GM12878 (cell line): ENCODE measurements around the gene TPK1. TPM values are rescaled to one million over a fixed set of nuclear protein-coding genes. Genes with fewer than 3 reads are reported as not detected.

Experiments
- ATAC-seq: fragments of 200-7000 bp; cut with Tn5 transposase; 3 replicates; pipeline ENCODE4 v1.9.1; 2020; ENCODE audit warnings: mild to moderate bottlenecking, moderate library complexity
- BruUV-seq: library from RNA; stranded (reverse); fragments of 400-500 nt; replicated peaks from 2 replicates; lab custom pipeline; 2021; lab: Mats Ljungman, UMichigan
- CTCF ChIA-PET: fragments of 300-600 bp; sonication (Branson Sonifier 250); formaldehyde crosslinking; extraction: SDS; loops from one replicate; lab custom pipeline; 2021; ENCODE audit warnings: inconsistent platforms; lab: Yijun Ruan, JAX
- POLR2A ChIA-PET: fragments of 350-600 bp; formaldehyde crosslinking; extraction: SDS; loops from one replicate; lab custom pipeline; 2021; ENCODE audit warnings: inconsistent platforms; lab: Charles Lee
- RAD21 ChIA-PET: fragments of 300-600 bp; sonication (Branson Sonifier 250); formaldehyde crosslinking; loops from one replicate; lab custom pipeline; 2023; ENCODE audit warnings: antibody characterized with exemption; ENCODE audit not compliant: unreplicated experiment; lab: Charles Lee
- SMC1A ChIA-PET: fragments of 300-600 bp; sonication (Branson Sonifier 250); formaldehyde crosslinking; loops from one replicate; lab custom pipeline; 2023; ENCODE audit not compliant: unreplicated experiment, uncharacterized antibody; lab: Charles Lee
- DNase-seq: peaks from one replicate; pipeline ENCODE4 v3.0.0-alpha.2; 2011; ENCODE audit warnings: low read depth, low spot score
- FAIRE-seq: peaks from 3 replicates; lab custom pipeline; 2011; peaks lifted over from hg19 to GRCh38; lab: Jason Lieb, UNC
- H2AFZ ChIP-seq: 2 replicates; pipeline ENCODE4 v1.6.0; 2011; ENCODE audit warnings: low read depth, low read length, control low read depth; ENCODE audit not compliant: control insufficient read depth
- H3K27ac ChIP-seq: 2 replicates; pipeline ENCODE4 v1.5.1; 2011; ENCODE audit warnings: control low read depth; ENCODE audit not compliant: control insufficient read depth, insufficient read depth
- H3K27me3 ChIP-seq, 2 experiments: replicated peaks in 1 of 2; 2 replicates each; pipeline versions ENCODE4 v1.6.0 to v1.6.1; 2011; ENCODE audit warnings: low read length in 1 of 2; ENCODE audit not compliant: control insufficient read depth in 2 of 2, insufficient read depth in 2 of 2
- H3K36me3 ChIP-seq, 2 experiments: 2 replicates each; pipeline ENCODE4 v1.5.1; 2011; ENCODE audit warnings: low read length in 1 of 2; ENCODE audit not compliant: control insufficient read depth in 2 of 2, insufficient read depth in 2 of 2
- H3K4me1 ChIP-seq: 2 replicates; pipeline ENCODE4 v1.6.1; 2011; ENCODE audit warnings: mild to moderate bottlenecking, low read length, moderate library complexity, mixed read lengths; ENCODE audit not compliant: control insufficient read depth, insufficient read depth
- H3K4me2 ChIP-seq: 2 replicates; pipeline ENCODE4 v1.6.0; 2011; ENCODE audit warnings: control low read depth; ENCODE audit not compliant: control insufficient read depth, insufficient read depth
- H3K4me3 ChIP-seq: fragments of 200-600 bp; sonication (generic); 2 replicates; pipeline ENCODE4 v1.5.1; 2016
- H3K79me2 ChIP-seq: 2 replicates; pipeline ENCODE4 v1.6.0; 2011; ENCODE audit warnings: low read length; ENCODE audit not compliant: control insufficient read depth, insufficient read depth
- H3K9ac ChIP-seq: 2 replicates; pipeline ENCODE4 v1.8.0; 2011; ENCODE audit warnings: low read length, control low read depth, mixed read lengths; ENCODE audit not compliant: control insufficient read depth, insufficient read depth
- H3K9me3 ChIP-seq: replicated peaks from 3 replicates; pipeline ENCODE4 v1.5.1; 2011; ENCODE audit warnings: mild to moderate bottlenecking, low read length; ENCODE audit not compliant: control insufficient read depth, insufficient read depth
- H4K20me1 ChIP-seq: 2 replicates; pipeline ENCODE4 v1.6.0; 2011; ENCODE audit not compliant: control insufficient read depth, insufficient read depth
- BCL3 ChIP-seq: IDR thresholded peaks from 2 replicates; pipeline ENCODE4 v1.6.1; 2011; ENCODE audit warnings: borderline replicate concordance, low read depth, mild to moderate bottlenecking, moderate library complexity, low read length; ENCODE audit not compliant: insufficient read depth, poor library complexity, severe bottlenecking
- EGR1 ChIP-seq, 2 experiments: IDR thresholded peaks; 1 replicate in 1 of 2; 2 replicates in 1 of 2; pipeline ENCODE4 v1.6.1; 2011 to 2012; ENCODE audit warnings: low read depth in 2 of 2, low read length in 2 of 2, borderline replicate concordance in 1 of 2, mild to moderate bottlenecking in 1 of 2, moderate library complexity in 1 of 2
- MYB ChIP-seq: fragments of 150-350 bp; IDR thresholded peaks from 2 replicates; pipeline ENCODE4 v1.6.1; 2014; ENCODE audit warnings: mild to moderate bottlenecking, low read depth, low read length, borderline replicate concordance
- PKNOX1 ChIP-seq: fragments of 450-650 bp; IDR thresholded peaks from 2 replicates; pipeline ENCODE4 v1.6.1; 2016; ENCODE audit warnings: mild to moderate bottlenecking
- RAD21 ChIP-seq: IDR thresholded peaks from 2 replicates; pipeline ENCODE4 v1.6.1; 2011; ENCODE audit warnings: mild to moderate bottlenecking, low read depth, low read length, moderate library complexity; ENCODE audit not compliant: insufficient read depth
- SPI1 ChIP-seq: IDR thresholded peaks from 2 replicates; pipeline ENCODE4 v1.6.1; 2011; ENCODE audit warnings: low read depth, mild to moderate bottlenecking, low read length, moderate library complexity, borderline replicate concordance; ENCODE audit not compliant: insufficient read depth
- ZBED1 ChIP-seq: IDR thresholded peaks from 2 replicates; pipeline ENCODE4 v1.6.1; 2016; ENCODE audit warnings: borderline replicate concordance
- ZNF217 ChIP-seq: fragments of 450-650 bp; IDR thresholded peaks from 2 replicates; pipeline ENCODE4 v1.6.1; 2017; ENCODE audit warnings: antibody characterized with exemption, mild to moderate bottlenecking
- ZNF24 ChIP-seq: fragments of 450-650 bp; IDR thresholded peaks from 2 replicates; pipeline ENCODE4 v1.6.1; 2017; ENCODE audit warnings: antibody characterized with exemption, mild to moderate bottlenecking
- ZNF687 ChIP-seq: fragments of 450-650 bp; IDR thresholded peaks from 2 replicates; pipeline ENCODE4 v1.6.1; 2017; ENCODE audit warnings: mild to moderate bottlenecking, moderate library complexity
- WGBS: methylation state at CpG from one replicate; pipeline ENCODE4 v1.1.6; 2016; ENCODE audit warnings: low lambda C conversion rate; ENCODE audit not compliant: insufficient replicate concordance, insufficient coverage; ENCODE audit errors: missing lambda C conversion rate; 5-methylcytosine and 5-hydroxymethylcytosine counted together
- in situ Hi-C: fragments of 300-500 bp; cut with MboI; formaldehyde crosslinking; loops from 9 replicates; pipeline ENCODE4 v1.14.3; 2018; ENCODE audit warnings: mixed read lengths
- intact Hi-C: fragments of 100-400 bp; cut with micrococcal nuclease; formaldehyde crosslinking; loops from one replicate; pipeline ENCODE4 v1.14.2; 2022; ENCODE audit not compliant: unreplicated experiment
- polyA plus RNA-seq, 11 experiments: library from polyadenylated mRNA; depleted of rRNA in 4 of 11; unstranded in 6 of 11; stranded (reverse) in 5 of 11; fragments of >200 nt; fragmentation: Nextera tagmentation in 4 of 11; fragmentation: Illumina TruSeq in 1 of 11; extraction: Ambion mirVana in 4 of 11; extraction: Trizol in 1 of 11; gene quantifications; 1 replicate in 1 of 11; 2 replicates in 10 of 11; pipeline versions ENCODE4 v1.2.1 to v1.2.3, GENCODE V29; 2011 to 2016; ENCODE audit warnings: inconsistent platforms in 2 of 11, missing spikeins in 2 of 11, low read depth in 1 of 11
- total RNA-seq, 4 experiments: library from RNA; depleted of rRNA in 3 of 4; stranded (reverse); fragments of >200 nt in 3 of 4; fragmentation: Illumina TruSeq in 1 of 4; extraction: Trizol in 1 of 4; gene quantifications; 2 replicates each; pipeline versions ENCODE4 v1.2.1 to v1.2.3, GENCODE V29; 2013 to 2021

TPK1 gene
- total and polyA plus RNA-seq, 10 of the 15 experiments (the other 5 are each of a cell fraction or from before 2014, with no cell fraction given), result 7.1 to 19.0 (median 9.3) TPM

GRCh38 chr7:144468990-144469732 is 366.7 kb downstream of the TPK1 start:
- TF ChIP-seq ZNF24 (no peak), ZBED1 (no peak), EGR1 (IDR thresholded peaks at IDR 0.05; ENCODE audit: borderline replicate concordance in 1 of 2, low read depth in 2 of 2, low read length in 2 of 2) (no peak), ZNF217 (no peak)
- RAD21 ChIA-PET, result no interaction called here
- CTCF ChIA-PET, result no interaction called here
- SMC1A ChIA-PET, result no interaction called here
- Histone ChIP-seq H3K4me2 (no peak overlapping the region), H3K79me2 (no peaks in the 10 kb centered on the region), H3K4me1 (no peaks in the 10 kb centered on the region), H3K27ac (no peak overlapping the region), H2AFZ (no peak overlapping the region), H3K27me3 (no peaks in the 10 kb centered on the region), H3K36me3 (no peaks in the 10 kb centered on the region), H3K9ac (no peak overlapping the region), H3K4me3 (no peak overlapping the region), H3K9me3 (no peaks in the 10 kb centered on the region; the same call in 2 of the 3 replicates), H4K20me1 (no peaks in the 10 kb centered on the region)
- in situ Hi-C loops, result no loop called here
- intact Hi-C loops, result no loop called here
- no peak for DNase-seq
- no peak for FAIRE-seq
- POLR2A ChIA-PET, result no interaction called here
- no TSS peak for BruUV-seq
- no peak for ATAC-seq

GRCh38 chr7:144459635-144460034 is 376.2 kb downstream of the TPK1 start:
- FAIRE-seq (no peak), DNase-seq (no peak), ATAC-seq (no peak)
- ChIA-PET RAD21 (no interaction called here), SMC1A (no interaction called here), POLR2A (no interaction called here), CTCF (no interaction called here)
- H3K79me2 ChIP-seq, result no peaks in the 10 kb centered on the region
- H3K27ac ChIP-seq, result no peak overlapping the region
- H3K4me1 ChIP-seq, result no peaks in the 10 kb centered on the region
- no peaks in the 10 kb centered on the region for H4K20me1 ChIP-seq
- peaks cover 5% of the 10 kb centered on the region for H3K9me3 ChIP-seq
- no TSS peak for BruUV-seq
- H3K36me3 ChIP-seq, result no peaks in the 10 kb centered on the region
- in situ Hi-C loops (no loop called here), intact Hi-C loops (loop anchor here (2.0 kb wide), 1 partner anchor 19 kb away; no protein-coding TSS in a partner anchor)
- WGBS, result 77% methylated on average over 5 of the region's 5 CpGs
- no peak overlapping the region for H3K4me2 ChIP-seq
- no peaks in the 10 kb centered on the region for H3K27me3 ChIP-seq
- no peak overlapping the region for H3K4me3 ChIP-seq
- no peak overlapping the region for H3K9ac ChIP-seq
- no peak overlapping the region for H2AFZ ChIP-seq
- TF ChIP-seq MYB, result no peak
- TF ChIP-seq BCL3, result no peak
- TF ChIP-seq ZBED1, result no peak
- no peak for TF ChIP-seq SPI1
- TF ChIP-seq ZNF687, result no peak
- no peak for TF ChIP-seq PKNOX1
- no peak for TF ChIP-seq RAD21
